Keratinocyte (primary cell): ENCODE results near the gene CACHD1. TPM values are rescaled to one million over a fixed set of nuclear protein-coding genes. Genes with fewer than 3 reads are reported as not detected.

ENCODE experiments used
- DNase-seq: peaks from one replicate; pipeline ENCODE4 v3.0.0-alpha.2; 2011; ENCODE audit warnings: low read depth, missing footprints, low spot score
- FAIRE-seq: peaks from 2 replicates; lab custom pipeline; 2011; peaks lifted over from hg19 to GRCh38; lab: Jason Lieb, UNC
- H2AFZ ChIP-seq: 2 replicates; pipeline ENCODE4 v1.6.0; 2012; ENCODE audit warnings: low read length, control low read depth, inconsistent platforms; ENCODE audit not compliant: control insufficient read depth
- H3K27ac ChIP-seq: 2 replicates; pipeline ENCODE4 v1.5.1; 2011; ENCODE audit warnings: low read length; ENCODE audit not compliant: control insufficient read depth, insufficient read depth
- H3K27me3 ChIP-seq: 3 replicates; pipeline ENCODE4 v1.6.0; 2011; ENCODE audit warnings: low read length; ENCODE audit not compliant: control insufficient read depth, insufficient read depth; ENCODE audit errors: extremely low read depth
- H3K36me3 ChIP-seq, 2 experiments: 2 replicates in 1 of 2; 3 replicates in 1 of 2; pipeline ENCODE4 v1.5.1; 2011; ENCODE audit warnings: low read length in 2 of 2, mild to moderate bottlenecking in 1 of 2; ENCODE audit not compliant: control insufficient read depth in 2 of 2, insufficient read depth in 2 of 2; ENCODE audit errors: extremely low read depth in 1 of 2
- H3K4me1 ChIP-seq: 3 replicates; pipeline ENCODE4 v1.5.1; 2011; ENCODE audit warnings: low read length; ENCODE audit not compliant: control insufficient read depth, insufficient read depth; ENCODE audit errors: extremely low read depth
- H3K4me2 ChIP-seq: 3 replicates; pipeline ENCODE4 v1.6.0; 2011; ENCODE audit warnings: low read depth, low read length; ENCODE audit not compliant: control insufficient read depth, insufficient read depth; ENCODE audit errors: extremely low read depth
- H3K4me3 ChIP-seq, 3 experiments: fragments of 200-600 bp in 1 of 3; sonication (generic) in 1 of 3; 2 replicates in 2 of 3; 3 replicates in 1 of 3; pipeline ENCODE4 v1.5.1; 2011 to 2016; ENCODE audit warnings: low read length in 3 of 3, mild to moderate bottlenecking in 3 of 3, control low read depth in 2 of 3, inconsistent platforms in 1 of 3, low read depth in 1 of 3, mixed read lengths in 1 of 3, mixed run types in 1 of 3, moderate library complexity in 1 of 3; ENCODE audit not compliant: control insufficient read depth in 2 of 3, insufficient read depth in 2 of 3; ENCODE audit errors: extremely low read depth in 1 of 3
- H3K79me2 ChIP-seq: 2 replicates; pipeline ENCODE4 v1.6.0; 2012; ENCODE audit warnings: low read length; ENCODE audit not compliant: control insufficient read depth, insufficient read depth
- H3K9ac ChIP-seq: 3 replicates; pipeline ENCODE4 v1.6.0; 2011; ENCODE audit warnings: low read length; ENCODE audit not compliant: control insufficient read depth, insufficient read depth; ENCODE audit errors: extremely low read depth
- H3K9me1 ChIP-seq: 3 replicates; pipeline ENCODE4 v1.6.0; 2011; ENCODE audit warnings: low read length; ENCODE audit not compliant: control insufficient read depth, insufficient read depth; ENCODE audit errors: extremely low read depth
- H3K9me3 ChIP-seq: 2 replicates; pipeline ENCODE4 v1.5.1; 2012; ENCODE audit warnings: low read depth, low read length; ENCODE audit not compliant: control insufficient read depth
- H4K20me1 ChIP-seq: 3 replicates; pipeline ENCODE4 v1.6.0; 2011; ENCODE audit warnings: low read length; ENCODE audit not compliant: control insufficient read depth, insufficient read depth; ENCODE audit errors: extremely low read depth
- CTCF ChIP-seq, 3 experiments: IDR thresholded peaks in 1 of 3; conservative IDR thresholded peaks in 1 of 3; optimal IDR thresholded peaks in 1 of 3; 2 replicates in 2 of 3; 3 replicates in 1 of 3; pipeline versions ENCODE3 to v1.5.1; 2011; ENCODE audit warnings: low read length in 3 of 3, mild to moderate bottlenecking in 3 of 3, moderate library complexity in 2 of 3, control low read depth in 1 of 3, inconsistent platforms in 1 of 3; ENCODE audit not compliant: insufficient read depth in 2 of 3; ENCODE audit errors: extremely low read depth in 1 of 3
- EZH2 ChIP-seq: IDR thresholded peaks from one replicate; pipeline ENCODE4 v1.6.1; 2012; ENCODE audit warnings: inconsistent platforms, mild to moderate bottlenecking, low read length, moderate library complexity
- dilution Hi-C: fragments of 300-500 bp; cut with MboI; formaldehyde crosslinking; loops from one replicate; pipeline ENCODE4 v1.7.0; 2020; ENCODE audit warnings: low sequenced_read_pairs; ENCODE audit not compliant: extremely low pct_ligation_motif_present
- polyA plus RNA-seq, 5 experiments: library from polyadenylated mRNA; depleted of rRNA in 3 of 5; stranded (reverse) in 3 of 5; stranded (forward) in 1 of 5; unstranded in 1 of 5; fragments of >200 nt; gene quantifications; 1 replicate in 1 of 5; 2 replicates in 3 of 5; 3 replicates in 1 of 5; pipeline versions ENCODE4 v1.2.1 to v1.2.3, GENCODE V29; 2011 to 2012; ENCODE audit warnings: missing spikeins in 2 of 5, low read depth in 1 of 5, low replicate concordance in 1 of 5

CACHD1 gene
- polyA plus RNA-seq, 1 donor (not counting 4 experiments of a cell fraction or from before 2014, with no cell fraction given), result 2.4 TPM

GRCh38 chr1:64502083-64502482 is 32.2 kb downstream of the CACHD1 start:
- H3K9ac ChIP-seq, result no peak overlapping the region
- no peaks in the 10 kb centered on the region for H3K27me3 ChIP-seq
- H3K4me2 ChIP-seq, result no peak overlapping the region
- H4K20me1 ChIP-seq, result no peaks in the 10 kb centered on the region
- no peaks in the 10 kb centered on the region for H3K36me3 ChIP-seq
- dilution Hi-C loops, result no loop called here
- no peaks in the 10 kb centered on the region for H3K79me2 ChIP-seq
- H3K4me3 ChIP-seq, result no peak overlapping the region
- H2AFZ ChIP-seq, result no peak overlapping the region
- TF ChIP-seq EZH2 (no peak), CTCF (optimal IDR thresholded peaks at IDR 0.05 in 1 of 3, IDR thresholded peaks at IDR 0.05 in 1 of 3, conservative IDR thresholded peaks at IDR 0.05 in 1 of 3; ENCODE audit: extremely low read depth in 1 of 3, insufficient read depth in 2 of 3, low read length in 3 of 3) (no peak)
- DNase-seq (no peak), FAIRE-seq (no peak)
- H3K4me1 ChIP-seq, result no peaks in the 10 kb centered on the region
- H3K9me3 ChIP-seq, result no peaks in the 10 kb centered on the region
- no peak overlapping the region for H3K27ac ChIP-seq
- no peaks in the 10 kb centered on the region for H3K9me1 ChIP-seq

- H3K36me3 ChIP-seq, result no peaks in the 10 kb centered on the region
- no peaks in the 10 kb centered on the region for H4K20me1 ChIP-seq
- no peak overlapping the region for H3K4me3 ChIP-seq
- no peak overlapping the region for H3K4me2 ChIP-seq
- no peaks in the 10 kb centered on the region for H3K9me1 ChIP-seq
- no peaks in the 10 kb centered on the region for H3K79me2 ChIP-seq
- dilution Hi-C loops, result no loop called here
- H3K4me1 ChIP-seq, result no peaks in the 10 kb centered on the region
- H3K9ac ChIP-seq, result no peak overlapping the region
- no peak overlapping the region for H3K27ac ChIP-seq
- DNase-seq (no peak), FAIRE-seq (no peak)
- H3K9me3 ChIP-seq, result no peaks in the 10 kb centered on the region
- H2AFZ ChIP-seq, result no peak overlapping the region
- TF ChIP-seq CTCF (optimal IDR thresholded peaks at IDR 0.05 in 1 of 3, IDR thresholded peaks at IDR 0.05 in 1 of 3, conservative IDR thresholded peaks at IDR 0.05 in 1 of 3; ENCODE audit: extremely low read depth in 1 of 3, insufficient read depth in 2 of 3, low read length in 3 of 3), result no peak
- no peak for TF ChIP-seq EZH2
- H3K27me3 ChIP-seq, result no peaks in the 10 kb centered on the region
These were observed 33.0 kb downstream of the CACHD1 start for GRCh38 chr1:64502931-64503330.
